Osteocyte (in vitro differentiated cells): ENCODE results near the gene DIPK1B. TPM values are rescaled to one million over a fixed set of nuclear protein-coding genes. Genes with fewer than 3 reads are reported as not detected.

ENCODE experiments used
- DNase-seq: peaks from one replicate; pipeline ENCODE4 v3.0.0; 2021; ENCODE audit warnings: mixed read lengths; ENCODE audit not compliant: unreplicated experiment; ENCODE audit errors: extremely low spot score
- H3K27ac Mint-ChIP-seq: one replicate; pipeline ENCODE4 v1.8.0; 2021; ENCODE audit warnings: mild to moderate bottlenecking, mixed read lengths; ENCODE audit not compliant: unreplicated experiment
- H3K27me3 Mint-ChIP-seq: one replicate; pipeline ENCODE4 v1.8.0; 2021; ENCODE audit warnings: mixed read lengths; ENCODE audit not compliant: unreplicated experiment
- H3K36me3 Mint-ChIP-seq: one replicate; pipeline ENCODE4 v1.8.0; 2021; ENCODE audit warnings: mixed read lengths; ENCODE audit not compliant: unreplicated experiment
- H3K4me1 Mint-ChIP-seq: one replicate; pipeline ENCODE4 v1.8.0; 2021; ENCODE audit warnings: mixed read lengths; ENCODE audit not compliant: unreplicated experiment
- H3K4me3 Mint-ChIP-seq: one replicate; pipeline ENCODE4 v1.8.0; 2021; ENCODE audit warnings: mild to moderate bottlenecking, moderate library complexity, mixed read lengths; ENCODE audit not compliant: unreplicated experiment
- H3K9me3 Mint-ChIP-seq: one replicate; pipeline ENCODE4 v1.8.0; 2021; ENCODE audit warnings: mixed read lengths; ENCODE audit not compliant: unreplicated experiment
- CTCF ChIP-seq: fragments of 200-600 bp; sonication (generic); IDR thresholded peaks from 2 replicates; pipeline ENCODE4 v1.5.0; 2021; ENCODE audit warnings: antibody characterized with exemption, mild to moderate bottlenecking, moderate library complexity
- total RNA-seq: library from RNA; stranded (reverse); gene quantifications from 2 replicates; pipeline ENCODE4 v1.2.1, GENCODE V29; 2021

Gene DIPK1B
- total RNA-seq, 1 donor from 2014 or later = 11.4 TPM

- Mint-ChIP-seq H3K36me3 (no peaks in the 10 kb centered on the region), H3K4me1 (peaks cover 11% of the 10 kb centered on the region), H3K9me3 (no peaks in the 10 kb centered on the region), H3K27ac (no peak overlapping the region), H3K4me3 (no peak overlapping the region), H3K27me3 (peaks cover 13% of the 10 kb centered on the region)
- no peak for TF ChIP-seq CTCF
- DNase-seq = no peak
Observed at GRCh38 chr9:136697146-136697820, 15.1 kb upstream of the DIPK1B start.

- no peak for TF ChIP-seq CTCF
- H3K4me1 Mint-ChIP-seq = peaks cover 9% of the 10 kb centered on the region
- no peak for DNase-seq
- no peaks in the 10 kb centered on the region for H3K9me3 Mint-ChIP-seq
- no peak overlapping the region for H3K27ac Mint-ChIP-seq
- H3K36me3 Mint-ChIP-seq = no peaks in the 10 kb centered on the region
- H3K27me3 Mint-ChIP-seq = peaks cover 13% of the 10 kb centered on the region
- H3K4me3 Mint-ChIP-seq = no peak overlapping the region
Observed at GRCh38 chr9:136697821-136698526, 14.4 kb upstream of the DIPK1B start.

GRCh38 chr9:136698635-136699246, 13.6 kb upstream of the DIPK1B start:
- Mint-ChIP-seq H3K4me3 (no peak overlapping the region), H3K36me3 (no peaks in the 10 kb centered on the region), H3K9me3 (no peaks in the 10 kb centered on the region), H3K4me1 (peaks cover 5% of the 10 kb centered on the region), H3K27ac (no peak overlapping the region), H3K27me3 (peaks cover 13% of the 10 kb centered on the region)
- DNase-seq = no peak
- no peak for TF ChIP-seq CTCF

- peaks cover 15% of the 10 kb centered on the region for H3K27me3 Mint-ChIP-seq
- H3K4me3 Mint-ChIP-seq = no peak overlapping the region
- no peak for DNase-seq
- H3K9me3 Mint-ChIP-seq = no peaks in the 10 kb centered on the region
- no peak overlapping the region for H3K27ac Mint-ChIP-seq
- no peaks in the 10 kb centered on the region for H3K36me3 Mint-ChIP-seq
- no peak for TF ChIP-seq CTCF
- peaks cover 4% of the 10 kb centered on the region for H3K4me1 Mint-ChIP-seq
Observed at GRCh38 chr9:136700304-136700703, 12.1 kb upstream of the DIPK1B start.
